Measurements from ENCODE around the gene DSP.

DNA sequence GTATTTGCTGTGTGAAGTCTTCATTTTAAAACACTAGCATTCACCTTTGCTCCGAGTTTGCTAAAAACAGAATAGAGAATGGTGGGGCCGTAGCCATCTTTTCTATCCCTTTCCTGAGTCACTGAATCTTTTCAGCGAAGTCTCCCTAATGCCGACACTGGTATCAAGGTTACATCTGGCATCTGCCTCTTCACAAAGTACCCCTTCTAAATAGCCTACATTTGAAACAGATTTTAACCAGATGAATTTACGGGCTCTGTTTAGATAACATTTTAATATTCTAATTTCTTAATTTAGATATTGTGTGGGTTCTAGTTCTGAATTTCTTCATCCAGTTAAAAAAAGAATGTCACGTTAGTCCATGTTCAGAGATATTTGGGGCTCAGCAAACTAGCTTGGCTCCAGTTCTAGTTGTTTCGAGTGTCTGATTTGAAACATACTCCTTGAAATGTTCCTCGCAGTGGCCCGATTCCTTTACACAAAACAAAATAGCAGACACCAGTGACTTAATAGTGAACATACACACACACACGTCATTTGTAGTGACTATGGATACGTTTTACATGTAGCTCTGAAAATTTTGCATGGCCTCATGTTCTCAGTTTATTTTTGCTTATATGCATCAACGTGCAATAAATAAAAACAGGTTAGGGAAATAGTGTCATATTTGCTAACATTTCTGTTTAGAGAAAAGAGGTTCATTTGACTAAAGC, 15.1 kb downstream of the DSP start:
- TF ChIP-seq ZNF274 (IDR thresholded peaks at IDR 0.05; ENCODE audit: low read depth, low read length) = no peak
- no peak for TF ChIP-seq SUZ12 (IDR thresholded peaks at IDR 0.05; ENCODE audit: extremely low read depth, insufficient read depth, insufficient read length)
- TF ChIP-seq YY1 (IDR thresholded peaks at IDR 0.05; ENCODE audit: insufficient read depth, insufficient read length) = no peak

All from NT2/D1 (cell line).